ENCODE data around the gene RGPD3.
A peak's percentile ranks its signal among the peaks of the same experiment; 100 is the strongest.
"Not testable (repeated sequence)": the region's sequence is repeated elsewhere in the genome, so short reads cannot be mapped to it uniquely, and the experiment has no call there.

Gene RGPD3

GRCh38 chr2:106479563-106479962 lies 11.3 kb upstream of the RGPD3 start:
- DNase-seq: not testable (repeated sequence)

GRCh38 chr2:106477647-106478046 lies 9.4 kb upstream of the RGPD3 start:
- DNase-seq: not testable (repeated sequence)

DNA sequence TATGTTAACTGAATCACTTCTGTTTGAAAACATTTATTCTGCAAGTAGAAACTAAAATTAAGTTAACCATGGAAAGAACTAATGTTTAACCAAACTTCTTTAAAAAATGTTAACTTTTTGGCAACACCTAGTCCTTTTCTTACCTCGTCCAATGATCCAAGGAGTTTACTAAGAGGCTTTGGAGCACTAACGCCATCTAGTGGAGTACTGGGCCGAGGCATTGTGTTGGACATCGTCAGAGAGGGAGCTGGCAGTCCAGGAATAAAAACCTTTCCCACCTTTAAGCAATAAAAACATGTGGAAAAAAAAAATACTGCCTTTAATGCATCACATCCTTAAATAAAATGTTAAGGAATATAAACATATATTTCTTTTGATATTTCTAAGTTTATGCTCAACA lies 2.4 kb upstream of the RGPD3 start:
- peak; percentile 73 for DNase-seq

DNA sequence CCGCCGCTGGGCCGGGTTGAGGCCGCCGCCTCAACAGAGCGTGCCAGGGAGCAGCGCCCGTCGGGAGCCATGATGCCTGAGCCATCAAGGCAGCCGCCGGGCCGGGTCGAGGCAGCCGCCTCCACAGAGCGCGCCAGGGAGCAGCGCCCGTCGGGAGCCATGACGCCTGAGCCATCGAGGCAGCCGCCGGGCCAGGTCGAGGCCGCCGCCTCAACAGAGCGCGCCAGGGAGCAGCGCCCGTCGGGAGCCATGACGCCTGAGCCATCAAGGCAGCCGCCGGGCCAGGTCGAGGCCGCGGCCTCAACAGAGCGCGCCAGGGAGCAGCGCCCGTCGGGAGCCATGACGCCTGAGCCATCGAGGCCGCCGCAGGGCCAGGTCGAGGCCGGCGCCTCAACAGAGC lies 697 bp downstream of the RGPD3 start:
- not testable (repeated sequence) for DNase-seq

GRCh38 chr2:106461882-106462281 lies 6.3 kb downstream of the RGPD3 start:
- DNase-seq: not testable (repeated sequence)

DNA sequence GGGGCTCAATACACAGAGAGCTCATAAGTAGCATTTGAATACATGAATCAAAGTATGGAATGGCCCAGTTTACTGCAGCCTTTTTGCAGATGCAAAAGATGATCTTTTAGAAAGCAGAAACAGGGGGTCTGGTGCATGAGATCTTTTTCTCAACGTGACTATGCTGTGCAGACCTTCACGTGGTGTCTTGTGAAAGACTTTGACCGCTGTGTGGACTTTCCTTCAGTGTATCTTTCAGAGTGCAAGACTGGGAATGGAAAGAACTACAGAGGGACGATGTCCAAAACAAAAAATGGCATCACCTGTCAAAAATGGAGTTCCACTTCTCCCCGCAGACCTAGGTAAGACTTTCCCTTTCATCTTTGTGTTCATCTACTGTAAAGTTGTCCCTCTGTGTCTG lies 77.5 kb downstream of the RGPD3 start:
- DNase-seq: not testable (repeated sequence)

GRCh38 chr2:106388814-106389410 lies 79.3 kb downstream of the RGPD3 start:
- not testable (repeated sequence) for DNase-seq

- DNase-seq: not testable (repeated sequence)
These were observed 83.7 kb downstream of the RGPD3 start for GRCh38 chr2:106384548-106384947.

- DNase-seq: not testable (repeated sequence)
These were observed 86.3 kb downstream of the RGPD3 start for GRCh38 chr2:106381867-106382266.

DNA sequence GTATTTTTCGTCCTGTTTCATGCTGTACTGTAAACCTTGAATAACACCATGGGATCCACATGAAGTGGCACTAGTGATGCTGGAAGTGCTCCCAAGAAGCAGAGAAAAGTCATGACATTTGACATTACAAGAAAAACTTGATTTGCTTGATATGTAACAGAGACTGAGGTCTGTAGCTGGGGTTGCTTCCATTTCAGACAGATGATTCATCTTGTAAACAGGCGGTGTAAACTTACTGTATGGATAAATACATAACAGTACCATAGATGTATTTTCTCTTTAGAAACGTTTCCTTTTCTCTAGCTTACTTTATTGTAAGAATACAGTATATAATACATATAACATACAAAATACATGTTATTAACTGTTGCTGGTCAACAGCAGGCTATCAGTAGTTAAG lies 88.6 kb downstream of the RGPD3 start:
- not testable (repeated sequence) for DNase-seq

DNA sequence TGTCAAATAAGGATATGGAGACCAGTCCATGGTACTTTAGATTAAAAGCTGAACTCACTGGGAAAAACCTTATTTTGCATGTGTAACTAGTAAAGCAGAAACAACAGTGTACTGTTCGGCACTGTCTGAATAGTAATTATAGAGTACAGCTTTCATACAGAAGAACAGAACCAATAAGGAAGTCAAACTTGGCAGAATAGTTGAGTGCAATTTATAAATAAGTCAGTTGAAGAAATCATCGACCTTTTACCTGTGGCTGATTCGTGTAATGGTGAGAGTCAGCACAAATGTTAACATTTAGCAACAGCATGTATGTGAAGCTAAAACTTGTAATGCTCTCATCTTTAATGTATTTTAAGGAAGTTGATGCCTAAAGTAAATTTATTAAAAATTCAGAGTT lies 99.0 kb downstream of the RGPD3 start:
- DNase-seq: not testable (repeated sequence)

- DNase-seq: no peak
These were observed 101.9 kb downstream of the RGPD3 start for GRCh38 chr2:106366204-106366885.

- DNase-seq: no peak
These were observed 104.4 kb downstream of the RGPD3 start for GRCh38 chr2:106363791-106364190.

GRCh38 chr2:106362789-106363188 lies 105.4 kb downstream of the RGPD3 start:
- no peak for DNase-seq

- DNase-seq: no peak
These were observed 108.7 kb downstream of the RGPD3 start for GRCh38 chr2:106359512-106359911.

- no peak for DNase-seq
These were observed 109.7 kb downstream of the RGPD3 start for GRCh38 chr2:106358521-106358920.

GRCh38 chr2:106358081-106358480 lies 110.1 kb downstream of the RGPD3 start:
- no peak for DNase-seq

DNA sequence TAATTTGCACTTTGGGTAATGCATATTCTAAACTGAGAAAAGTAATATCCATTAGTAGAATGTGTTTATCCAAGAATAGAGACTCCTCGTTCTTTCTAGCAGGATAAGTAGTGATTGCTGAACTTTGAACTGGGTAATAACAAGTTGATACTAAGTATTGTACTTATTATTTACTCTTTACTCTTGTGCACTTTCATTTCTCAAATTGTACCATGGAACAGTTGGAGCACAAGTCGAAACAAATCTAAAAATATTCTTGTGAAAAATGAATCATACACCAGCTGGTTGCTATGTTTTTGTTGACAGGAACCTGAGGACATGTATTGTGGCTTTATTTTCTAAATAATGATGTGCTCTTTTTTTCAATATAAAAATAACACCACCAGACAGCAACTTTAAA lies 111.9 kb downstream of the RGPD3 start:
- DNase-seq: no peak

GRCh38 chr2:106353676-106354075 lies 114.5 kb downstream of the RGPD3 start:
- no peak for DNase-seq

GRCh38 chr2:106350980-106351379 lies 117.2 kb downstream of the RGPD3 start:
- no peak for DNase-seq

DNA sequence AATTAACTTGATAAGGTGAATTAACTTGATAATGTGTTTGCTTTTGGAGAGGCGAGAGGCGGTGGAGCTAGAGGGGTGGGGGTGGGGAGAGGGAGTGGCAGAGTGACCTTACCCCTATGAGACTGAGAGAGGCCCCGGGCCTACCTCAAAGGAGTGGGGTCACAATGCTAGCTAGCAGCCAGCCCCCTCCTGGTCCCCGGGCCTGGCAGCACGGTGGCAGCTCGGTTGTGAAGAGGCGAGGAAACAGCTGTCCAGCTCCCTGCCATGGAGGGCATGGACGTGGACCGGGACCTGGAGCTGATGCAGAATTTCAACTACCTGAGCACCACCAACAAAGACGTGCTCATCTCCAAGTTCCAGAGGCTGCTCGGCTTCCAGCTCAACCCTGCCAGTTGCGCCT lies 123.9 kb downstream of the RGPD3 start:
- no peak for DNase-seq

GRCh38 chr2:106343274-106343673 lies 124.9 kb downstream of the RGPD3 start:
- DNase-seq: no peak

DNA sequence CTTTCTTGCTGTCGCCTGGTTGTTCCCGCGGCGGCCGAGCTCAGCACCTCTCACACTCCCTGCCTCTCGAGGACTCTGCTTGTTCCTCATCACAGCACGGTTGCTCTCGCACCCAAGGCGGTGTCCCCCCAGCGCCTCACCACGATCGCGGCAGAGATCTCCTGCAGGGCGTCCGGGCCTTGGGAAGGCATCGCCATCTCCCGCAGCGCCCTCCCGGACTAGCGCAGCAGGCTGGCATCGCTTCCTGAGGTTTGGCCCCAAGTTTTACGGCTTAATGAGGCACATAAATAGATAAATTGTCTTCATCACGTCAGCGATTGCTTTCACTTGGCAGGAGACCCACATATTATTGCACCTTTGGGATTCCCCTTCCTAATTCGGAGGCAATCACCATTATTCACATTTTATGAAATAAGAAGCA lies 125.4 kb downstream of the RGPD3 start:
- DNase-seq: no peak

GRCh38 chr2:106341666-106342065 lies 126.5 kb downstream of the RGPD3 start:
- DNase-seq: no peak

Measured in stimulated activated CD8-positive, alpha-beta memory T cell treated with anti-CD3 and anti-CD28 coated beads, Interleukin-4, amount 100 ng/mL, for 48 hours (primary cell).